Naive thymus-derived CD4-positive, alpha-beta T cell (primary cell): ENCODE measurements around the gene CYP39A1. TPM values are rescaled to one million over a fixed set of nuclear protein-coding genes. Genes with fewer than 3 reads are reported as not detected.

Experiments
- ATAC-seq: fragments of 150-1000 bp; cut with Tn5 transposase; 2 replicates; pipeline ENCODE4 v1.10.0; 2021; ENCODE audit warnings: mild to moderate bottlenecking, moderate library complexity
- CTCF ChIA-PET: fragments of 350-600 bp; sonication (Branson Sonifier 250); formaldehyde crosslinking; loops from one replicate; lab custom pipeline; 2021; ENCODE audit warnings: antibody characterized with exemption; lab: Charles Lee
- POLR2A ChIA-PET: fragments of 350-600 bp; sonication (Branson Sonifier 250); formaldehyde crosslinking; loops from one replicate; lab custom pipeline; 2021; ENCODE audit warnings: antibody characterized with exemption, inconsistent platforms; lab: Charles Lee
- DNase-seq, 9 donors: peaks; one replicate each; pipeline versions ENCODE4 v3.0.0 to v3.0.0-alpha.2; 2020 to 2022; ENCODE audit warnings: mixed read lengths in 1 of 9
- H3K27ac ChIP-seq: one replicate; pipeline ENCODE4 v1.7.0; 2013; ENCODE audit warnings: mild to moderate bottlenecking, low read depth, low read length, moderate library complexity
- H3K27me3 ChIP-seq, 2 donors: one replicate each; pipeline ENCODE4 v1.7.0; 2013; ENCODE audit warnings: low read length in 2 of 2, mild to moderate bottlenecking in 2 of 2, moderate library complexity in 2 of 2; ENCODE audit not compliant: control insufficient read depth in 2 of 2, insufficient read depth in 2 of 2
- H3K36me3 ChIP-seq, 3 experiments: 1 replicate in 2 of 3; 2 replicates in 1 of 3; pipeline ENCODE4 v1.7.0; 2013; ENCODE audit warnings: low read length in 3 of 3, mild to moderate bottlenecking in 3 of 3, moderate library complexity in 1 of 3; ENCODE audit not compliant: insufficient read depth in 3 of 3, control insufficient read depth in 2 of 3
- H3K4me1 ChIP-seq, 2 donors: one replicate each; pipeline ENCODE4 v1.7.0; 2013; ENCODE audit warnings: low read length in 2 of 2, mild to moderate bottlenecking in 2 of 2, moderate library complexity in 1 of 2; ENCODE audit not compliant: control insufficient read depth in 2 of 2, insufficient read depth in 2 of 2
- H3K4me3 ChIP-seq: 2 replicates; pipeline ENCODE4 v1.7.0; 2013; ENCODE audit warnings: mild to moderate bottlenecking, low read length
- H3K9me3 ChIP-seq, 3 experiments: 1 replicate in 2 of 3; 2 replicates in 1 of 3; pipeline ENCODE4 v1.7.0; 2013; ENCODE audit warnings: low read length in 3 of 3; ENCODE audit not compliant: control insufficient read depth in 2 of 3
- H3K27ac Mint-ChIP-seq, 9 donors: one replicate each; pipeline ENCODE4 v1.8.0; 2020 to 2022; ENCODE audit warnings: mixed read lengths in 9 of 9, mild to moderate bottlenecking in 8 of 9, moderate library complexity in 5 of 9, inconsistent platforms in 2 of 9
- H3K27me3 Mint-ChIP-seq, 5 donors: one replicate each; pipeline ENCODE4 v1.8.0; 2021 to 2022; ENCODE audit warnings: mixed read lengths in 5 of 5, mild to moderate bottlenecking in 1 of 5
- H3K36me3 Mint-ChIP-seq, 5 donors: one replicate each; pipeline ENCODE4 v1.8.0; 2020 to 2022; ENCODE audit warnings: mixed read lengths in 5 of 5, mild to moderate bottlenecking in 3 of 5, inconsistent platforms in 1 of 5
- H3K4me1 Mint-ChIP-seq, 7 donors: one replicate each; pipeline ENCODE4 v1.8.0; 2020 to 2022; ENCODE audit warnings: mixed read lengths in 7 of 7, mild to moderate bottlenecking in 3 of 7, inconsistent platforms in 1 of 7
- H3K4me3 Mint-ChIP-seq, 10 donors: one replicate each; pipeline ENCODE4 v1.8.0; 2020 to 2022; ENCODE audit warnings: mild to moderate bottlenecking in 10 of 10, mixed read lengths in 10 of 10, moderate library complexity in 6 of 10, inconsistent platforms in 2 of 10
- H3K9me3 Mint-ChIP-seq, 11 donors: one replicate each; pipeline ENCODE4 v1.8.0; 2020 to 2022; ENCODE audit warnings: mixed read lengths in 11 of 11, mild to moderate bottlenecking in 4 of 11, inconsistent platforms in 1 of 11, moderate library complexity in 1 of 11
- intact Hi-C, 2 donors: fragments of 100-400 bp; cut with micrococcal nuclease; formaldehyde crosslinking; loops; one replicate each; pipeline ENCODE4 v1.15.1; 2023
- polyA plus RNA-seq, 2 donors: library from polyadenylated mRNA; unstranded; fragments of 300-500 nt; fragmentation: Illumina TruSeq; gene quantifications; one replicate each; pipeline ENCODE4 v1.2.3, GENCODE V29; 2021
- total RNA-seq, 6 experiments: library from RNA in 5 of 6; stranded (reverse) in 5 of 6; gene quantifications; 1 replicate in 5 of 6; 2 replicates in 1 of 6; pipeline ENCODE4 v1.2.3 and lab custom pipeline; 2021 to 2026

The CYP39A1 gene
- total and polyA plus RNA-seq, 7 experiments from 2014 or later = not detected

DNA sequence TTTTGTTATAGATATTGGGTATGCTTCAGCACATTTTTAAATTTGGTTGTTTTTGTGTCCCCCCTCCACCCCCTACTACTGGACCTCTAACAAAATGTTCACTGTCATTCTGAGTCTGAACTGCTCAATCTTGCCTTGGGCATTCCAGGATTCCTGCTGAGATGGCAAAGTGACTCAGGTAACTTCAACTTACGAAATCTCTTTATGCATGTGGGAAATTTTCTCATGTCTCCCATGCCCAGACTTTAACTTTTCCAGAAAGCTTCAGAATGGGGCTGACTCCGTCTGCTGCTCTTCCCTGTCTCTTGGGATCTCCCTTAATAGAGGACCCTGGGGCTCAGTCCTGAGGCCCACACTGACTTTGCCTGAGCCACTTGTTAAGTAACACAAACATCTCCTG is 14.0 kb downstream of the CYP39A1 start:
- ChIA-PET CTCF (no interaction called here), POLR2A (no interaction called here)
- H3K4me1 Mint-ChIP-seq = no peaks in the 10 kb centered on the region
- peaks cover 0 to 2% (median 0%) of the 10 kb centered on the region in 11 donors for H3K9me3 Mint-ChIP-seq
- Histone ChIP-seq H3K36me3 (no peaks in the 10 kb centered on the region), H3K27ac (no peak overlapping the region), H3K4me1 (no peaks in the 10 kb centered on the region), H3K4me3 (no peak overlapping the region), H3K27me3 (no peaks in the 10 kb centered on the region), H3K9me3 (no peaks in the 10 kb centered on the region)
- ATAC-seq (no peak), DNase-seq (no peak)
- no peak overlapping the region for H3K4me3 Mint-ChIP-seq
- H3K27me3 Mint-ChIP-seq = peaks cover 6 to 20% (median 13%) of the 10 kb centered on the region in 5 donors
- H3K27ac Mint-ChIP-seq = no peak overlapping the region
- no peaks in the 10 kb centered on the region for H3K36me3 Mint-ChIP-seq
- intact Hi-C loops = no loop called here

DNA sequence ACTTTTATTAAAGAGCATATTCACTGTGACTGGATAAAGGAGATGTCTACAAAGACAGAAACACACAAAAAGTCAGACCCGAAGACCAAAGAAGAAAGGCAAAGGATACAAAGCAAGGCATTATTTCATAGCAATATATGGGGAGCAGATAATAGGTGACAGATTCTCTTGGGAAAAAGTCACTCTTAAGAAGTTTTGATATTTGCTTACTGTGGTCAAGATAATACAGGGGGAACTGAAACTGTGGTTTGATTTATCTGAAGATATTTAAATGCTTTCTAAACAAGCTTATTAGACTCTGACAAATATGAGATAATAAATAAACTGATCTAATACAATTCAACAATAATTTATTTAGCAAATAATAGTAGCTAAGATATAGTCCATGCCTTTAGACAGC is 14.7 kb downstream of the CYP39A1 start:
- ATAC-seq (no peak), DNase-seq (no peak)
- intact Hi-C loops = no loop called here
- Histone ChIP-seq H3K4me1 (no peaks in the 10 kb centered on the region), H3K27ac (no peak overlapping the region), H3K4me3 (no peak overlapping the region), H3K27me3 (no peaks in the 10 kb centered on the region), H3K36me3 (no peaks in the 10 kb centered on the region), H3K9me3 (no peaks in the 10 kb centered on the region)
- POLR2A ChIA-PET = no interaction called here
- no peak overlapping the region for H3K27ac Mint-ChIP-seq
- no peaks in the 10 kb centered on the region for H3K36me3 Mint-ChIP-seq
- no peaks in the 10 kb centered on the region for H3K4me1 Mint-ChIP-seq
- H3K4me3 Mint-ChIP-seq = no peak overlapping the region
- peaks cover 6 to 20% (median 12%) of the 10 kb centered on the region in 5 donors for H3K27me3 Mint-ChIP-seq
- CTCF ChIA-PET = no interaction called here
- peaks cover 0 to 2% (median 0%) of the 10 kb centered on the region in 11 donors for H3K9me3 Mint-ChIP-seq

DNA sequence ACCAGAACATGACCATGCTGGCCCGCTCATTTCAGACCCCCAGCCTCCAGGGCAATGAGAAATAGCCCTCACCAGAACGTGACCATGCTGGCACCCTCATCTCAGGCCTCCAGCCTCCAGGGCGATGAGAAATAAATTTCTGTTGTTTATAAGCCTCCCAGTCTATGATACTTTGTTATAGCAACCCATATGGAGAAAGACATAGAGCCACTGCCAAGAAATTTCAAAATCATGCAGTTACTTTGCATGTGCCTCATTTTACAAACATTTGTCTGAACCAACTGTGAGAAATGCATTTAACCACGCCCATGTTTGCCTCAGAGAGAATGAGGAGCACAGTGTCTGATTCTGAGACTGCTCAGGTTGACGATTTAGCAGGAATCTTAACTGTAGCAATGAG is 15.5 kb downstream of the CYP39A1 start:
- ATAC-seq (no peak), DNase-seq (no peak)
- intact Hi-C loops = no loop called here
- Mint-ChIP-seq H3K27ac (no peak overlapping the region), H3K36me3 (no peaks in the 10 kb centered on the region), H3K4me3 (no peak overlapping the region), H3K9me3 (no peaks in the 10 kb centered on the region), H3K27me3 (peaks cover 4 to 20% (median 8%) of the 10 kb centered on the region in 5 donors), H3K4me1 (no peaks in the 10 kb centered on the region)
- CTCF ChIA-PET = no interaction called here
- POLR2A ChIA-PET = no interaction called here
- Histone ChIP-seq H3K36me3 (no peaks in the 10 kb centered on the region), H3K9me3 (no peaks in the 10 kb centered on the region), H3K27me3 (no peaks in the 10 kb centered on the region), H3K27ac (no peak overlapping the region), H3K4me1 (no peaks in the 10 kb centered on the region), H3K4me3 (no peak overlapping the region)

- H3K27me3 Mint-ChIP-seq = peaks cover 5 to 24% (median 8%) of the 10 kb centered on the region in 5 donors
- H3K4me3 Mint-ChIP-seq = no peak overlapping the region
- no peak for ATAC-seq
- H3K4me3 ChIP-seq = no peak overlapping the region
- H3K9me3 Mint-ChIP-seq = no peaks in the 10 kb centered on the region
- H3K36me3 Mint-ChIP-seq = no peaks in the 10 kb centered on the region
- H3K4me1 Mint-ChIP-seq = no peaks in the 10 kb centered on the region
- intact Hi-C loops = no loop called here
- H3K27ac ChIP-seq = no peak overlapping the region
- H3K27ac Mint-ChIP-seq = no peak overlapping the region
- H3K4me1 ChIP-seq = no peaks in the 10 kb centered on the region
- no peak for DNase-seq
- H3K27me3 ChIP-seq = no peaks in the 10 kb centered on the region
- no peaks in the 10 kb centered on the region for H3K9me3 ChIP-seq
- ChIA-PET CTCF (no interaction called here), POLR2A (no interaction called here)
- no peaks in the 10 kb centered on the region for H3K36me3 ChIP-seq
These were observed 17.2 kb downstream of the CYP39A1 start for GRCh38 chr6:46635462-46635861.

GRCh38 chr6:46632053-46632452 is 20.6 kb downstream of the CYP39A1 start:
- intact Hi-C loops = no loop called here
- Histone ChIP-seq H3K4me3 (no peak overlapping the region), H3K36me3 (no peaks in the 10 kb centered on the region), H3K9me3 (no peaks in the 10 kb centered on the region), H3K4me1 (no peaks in the 10 kb centered on the region), H3K27ac (no peak overlapping the region), H3K27me3 (no peaks in the 10 kb centered on the region)
- Mint-ChIP-seq H3K4me3 (no peak overlapping the region), H3K27ac (no peak overlapping the region), H3K4me1 (no peaks in the 10 kb centered on the region), H3K9me3 (no peaks in the 10 kb centered on the region), H3K27me3 (peaks cover 0 to 15% (median 5%) of the 10 kb centered on the region in 5 donors), H3K36me3 (no peaks in the 10 kb centered on the region)
- CTCF ChIA-PET = no interaction called here
- POLR2A ChIA-PET = no interaction called here
- DNase-seq = no peak
- no peak for ATAC-seq

- Mint-ChIP-seq H3K36me3 (no peaks in the 10 kb centered on the region), H3K4me1 (peaks cover 0 to 6% (median 4%) of the 10 kb centered on the region in 7 donors), H3K27me3 (peaks cover 0 to 17% (median 9%) of the 10 kb centered on the region in 5 donors), H3K27ac (no peak overlapping the region), H3K4me3 (no peak overlapping the region), H3K9me3 (no peaks in the 10 kb centered on the region)
- ATAC-seq (no peak), DNase-seq (no peak)
- intact Hi-C loops = no loop called here
- ChIA-PET CTCF (no interaction called here), POLR2A (no interaction called here)
- H3K9me3 ChIP-seq = no peaks in the 10 kb centered on the region
- peaks cover 0 to 3% of the 10 kb centered on the region in 2 donors for H3K27me3 ChIP-seq
- no peaks in the 10 kb centered on the region for H3K36me3 ChIP-seq
- H3K4me1 ChIP-seq = no peaks in the 10 kb centered on the region
- no peak overlapping the region for H3K27ac ChIP-seq
- H3K4me3 ChIP-seq = no peak overlapping the region
These were observed 22.9 kb downstream of the CYP39A1 start for GRCh38 chr6:46629691-46630090.

- no peaks in the 10 kb centered on the region for H3K4me1 ChIP-seq
- ATAC-seq = no peak
- Mint-ChIP-seq H3K4me1 (peaks cover 0 to 6% (median 4%) of the 10 kb centered on the region in 7 donors), H3K36me3 (no peaks in the 10 kb centered on the region), H3K27me3 (peaks cover 0 to 21% (median 9%) of the 10 kb centered on the region in 5 donors), H3K9me3 (no peaks in the 10 kb centered on the region), H3K27ac (no peak overlapping the region), H3K4me3 (no peak overlapping the region)
- no peaks in the 10 kb centered on the region for H3K9me3 ChIP-seq
- H3K36me3 ChIP-seq = no peaks in the 10 kb centered on the region
- H3K4me3 ChIP-seq = no peak overlapping the region
- intact Hi-C loops = no loop called here
- no peak overlapping the region for H3K27ac ChIP-seq
- POLR2A ChIA-PET = no interaction called here
- H3K27me3 ChIP-seq = peaks cover 0 to 3% of the 10 kb centered on the region in 2 donors
- CTCF ChIA-PET = no interaction called here
- no peak for DNase-seq
These were observed 23.6 kb downstream of the CYP39A1 start for GRCh38 chr6:46628976-46629375.
